Stimulated activated effector memory CD8-positive, alpha-beta T cell treated with anti-CD3 and anti-CD28 coated beads, Interleukin-12 subunit alpha, Interleukin-12 subunit beta, amount 100 ng/mL, for 72 hours (primary cell): Measurements from ENCODE around the gene IFI44.

Experiments used
- ATAC-seq: fragments of 150-1000 bp; cut with Tn5 transposase; 2 replicates; pipeline ENCODE4 v1.10.0; 2021
- DNase-seq, 2 donors: peaks; one replicate each; pipeline ENCODE4 v3.0.0; 2021 to 2022; ENCODE audit warnings: low spot score in 2 of 2
- H3K27ac Mint-ChIP-seq: one replicate; pipeline ENCODE4 v1.8.0; 2022; ENCODE audit warnings: mild to moderate bottlenecking, mixed read lengths
- H3K36me3 Mint-ChIP-seq: one replicate; pipeline ENCODE4 v1.8.0; 2022; ENCODE audit warnings: mild to moderate bottlenecking, mixed read lengths
- H3K4me1 Mint-ChIP-seq: one replicate; pipeline ENCODE4 v1.8.0; 2022; ENCODE audit warnings: mixed read lengths
- H3K4me3 Mint-ChIP-seq: one replicate; pipeline ENCODE4 v1.8.0; 2022; ENCODE audit warnings: mild to moderate bottlenecking, mixed read lengths
- H3K9me3 Mint-ChIP-seq: one replicate; pipeline ENCODE4 v1.8.0; 2022; ENCODE audit warnings: mixed read lengths

The IFI44 gene

GRCh38 chr1:78713297-78713696, 63.7 kb downstream of the IFI44 start:
- no peaks in the 10 kb centered on the region for H3K36me3 Mint-ChIP-seq
- H3K4me3 Mint-ChIP-seq = no peak overlapping the region
- no peaks in the 10 kb centered on the region for H3K4me1 Mint-ChIP-seq
- H3K27ac Mint-ChIP-seq = no peak overlapping the region
- ATAC-seq (no peak), DNase-seq (no peak)
- H3K9me3 Mint-ChIP-seq = no peaks in the 10 kb centered on the region
